ENCODE measurements around the gene ZNF3.
A peak's percentile ranks its signal among the peaks of the same experiment; 100 is the strongest.

Gene ZNF3

GRCh38 chr7:100115026-100115425, 33.5 kb upstream of the ZNF3 start:
- no peak overlapping the region for H2BK120ac ChIP-seq (ENCODE audit: low read depth, low read length)
- H3K4me1 ChIP-seq (ENCODE audit: control insufficient read depth, insufficient read depth, low read depth, low read length), result peaks cover 4% of the 10 kb centered on the region
- peaks cover 22% of the 10 kb centered on the region for H3K79me1 ChIP-seq (replicated peaks; ENCODE audit: low read length, poor library complexity, severe bottlenecking)
- H3K36me3 ChIP-seq (ENCODE audit: control insufficient read depth in 1 of 2, insufficient read depth in 2 of 2, low read depth in 1 of 2, low read length in 2 of 2), result peaks cover 39 to 40% of the 10 kb centered on the region in 2 experiments
- H3K9me3 ChIP-seq (ENCODE audit: control insufficient read depth, low read length), result no peaks in the 10 kb centered on the region
- H3K27ac ChIP-seq (ENCODE audit: low read length, poor library complexity, severe bottlenecking), result no peak overlapping the region
- no peak overlapping the region for H2BK5ac ChIP-seq (ENCODE audit: low read depth, low read length, poor library complexity, severe bottlenecking)
- no peak overlapping the region for H3K23ac ChIP-seq (ENCODE audit: low read length in 2 of 2)
- no peak overlapping the region for H3K4me2 ChIP-seq (ENCODE audit: low read length, poor library complexity, severe bottlenecking)
- no peak overlapping the region for H2BK15ac ChIP-seq (ENCODE audit: low read depth, poor library complexity, severe bottlenecking)
- no peak for DNase-seq
- no peak overlapping the region for H3K9ac ChIP-seq (ENCODE audit: low read length)
- H2AFZ ChIP-seq (ENCODE audit: low read depth, low read length), result no peak overlapping the region
- H2AK5ac ChIP-seq (ENCODE audit: low read length, severe bottlenecking), result no peak overlapping the region
- H4K8ac ChIP-seq (ENCODE audit: low read length), result no peak overlapping the region
- H3K27me3 ChIP-seq (ENCODE audit: control insufficient read depth in 1 of 2, insufficient read depth in 1 of 2, low read length in 2 of 2), result no peaks in the 10 kb centered on the region
- H3K14ac ChIP-seq (ENCODE audit: low read length in 2 of 2), result no peak overlapping the region
- H4K91ac ChIP-seq (ENCODE audit: low read length), result no peak overlapping the region
- no peak overlapping the region for H3K4me3 ChIP-seq (ENCODE audit: insufficient read depth in 1 of 2, low read depth in 1 of 2, low read length in 2 of 2)
- H2BK12ac ChIP-seq (ENCODE audit: low read length in 2 of 2), result no peak overlapping the region
- no peak overlapping the region for H3K4ac ChIP-seq (ENCODE audit: low read depth in 1 of 2, low read length in 2 of 2)
- WGBS, result 98% methylated on average over 7 of the region's 7 CpGs
- H3K18ac ChIP-seq (ENCODE audit: low read depth in 1 of 2, low read length in 2 of 2), result no peak overlapping the region

- no peak overlapping the region for H4K91ac ChIP-seq (ENCODE audit: low read length)
- H3K4me2 ChIP-seq (ENCODE audit: low read length, poor library complexity, severe bottlenecking), result no peak overlapping the region
- no peak overlapping the region for H2AK5ac ChIP-seq (ENCODE audit: low read length, severe bottlenecking)
- DNase-seq, result no peak
- no peak overlapping the region for H2BK5ac ChIP-seq (ENCODE audit: low read depth, low read length, poor library complexity, severe bottlenecking)
- no peak overlapping the region for H3K4ac ChIP-seq (ENCODE audit: low read depth in 1 of 2, low read length in 2 of 2)
- no peak overlapping the region for H2BK120ac ChIP-seq (ENCODE audit: low read depth, low read length)
- no peak overlapping the region for H3K18ac ChIP-seq (ENCODE audit: low read depth in 1 of 2, low read length in 2 of 2)
- H2AFZ ChIP-seq (ENCODE audit: low read depth, low read length), result no peak overlapping the region
- no peaks in the 10 kb centered on the region for H3K4me1 ChIP-seq (ENCODE audit: control insufficient read depth, insufficient read depth, low read depth, low read length)
- no peak overlapping the region for H2BK15ac ChIP-seq (ENCODE audit: low read depth, poor library complexity, severe bottlenecking)
- H2BK12ac ChIP-seq (ENCODE audit: low read length in 2 of 2), result no peak overlapping the region
- no peak overlapping the region for H3K14ac ChIP-seq (ENCODE audit: low read length in 2 of 2)
- WGBS, result 94% methylated on average over 10 of the region's 13 CpGs
- H3K36me3 ChIP-seq (ENCODE audit: control insufficient read depth in 1 of 2, insufficient read depth in 2 of 2, low read depth in 1 of 2, low read length in 2 of 2), result peaks cover 66 to 68% of the 10 kb centered on the region in 2 experiments
- no peak overlapping the region for H3K9ac ChIP-seq (ENCODE audit: low read length)
- no peaks in the 10 kb centered on the region for H3K9me3 ChIP-seq (ENCODE audit: control insufficient read depth, low read length)
- H3K23ac ChIP-seq (ENCODE audit: low read length in 2 of 2), result no peak overlapping the region
- no peaks in the 10 kb centered on the region for H3K27me3 ChIP-seq (ENCODE audit: control insufficient read depth in 1 of 2, insufficient read depth in 1 of 2, low read length in 2 of 2)
- peaks cover 23% of the 10 kb centered on the region for H3K79me1 ChIP-seq (replicated peaks; ENCODE audit: low read length, poor library complexity, severe bottlenecking)
- no peak overlapping the region for H4K8ac ChIP-seq (ENCODE audit: low read length)
- no peak overlapping the region for H3K4me3 ChIP-seq (ENCODE audit: insufficient read depth in 1 of 2, low read depth in 1 of 2, low read length in 2 of 2)
- H3K27ac ChIP-seq (ENCODE audit: low read length, poor library complexity, severe bottlenecking), result no peak overlapping the region
Observed at GRCh38 chr7:100111914-100112313, 30.4 kb upstream of the ZNF3 start.

DNA sequence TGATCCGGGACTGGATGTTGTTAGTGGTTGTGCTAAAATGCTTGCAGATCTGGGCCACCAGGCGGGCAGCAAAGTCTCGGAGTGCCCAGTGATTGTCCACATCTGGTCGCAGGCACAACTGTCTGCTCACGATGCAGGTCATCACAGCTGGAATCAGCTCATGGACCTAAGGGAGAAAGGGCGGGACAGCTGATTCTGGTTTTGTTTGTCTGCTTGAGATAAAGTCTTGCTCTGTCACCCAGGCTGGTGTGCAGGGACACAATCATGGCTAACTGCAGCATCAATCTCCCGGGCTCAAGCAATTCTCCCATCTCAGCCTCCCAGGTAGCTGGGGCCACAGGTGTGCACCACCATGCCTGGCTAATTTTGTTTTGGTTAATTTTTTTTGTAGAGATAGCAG, 29.6 kb upstream of the ZNF3 start:
- Histone ChIP-seq H3K14ac (ENCODE audit: low read length in 2 of 2) (no peak overlapping the region), H3K9me3 (ENCODE audit: control insufficient read depth, low read length) (no peaks in the 10 kb centered on the region), H3K18ac (ENCODE audit: low read depth in 1 of 2, low read length in 2 of 2) (no peak overlapping the region), H2BK5ac (ENCODE audit: low read depth, low read length, poor library complexity, severe bottlenecking) (no peak overlapping the region), H3K4me2 (ENCODE audit: low read length, poor library complexity, severe bottlenecking) (no peak overlapping the region), H3K9ac (ENCODE audit: low read length) (no peak overlapping the region), H3K79me1 (replicated peaks; ENCODE audit: low read length, poor library complexity, severe bottlenecking) (peaks cover 22% of the 10 kb centered on the region), H3K36me3 (ENCODE audit: control insufficient read depth in 1 of 2, insufficient read depth in 2 of 2, low read depth in 1 of 2, low read length in 2 of 2) (peaks cover 73 to 76% of the 10 kb centered on the region in 2 experiments), H2AFZ (ENCODE audit: low read depth, low read length) (no peak overlapping the region), H3K27me3 (ENCODE audit: control insufficient read depth in 1 of 2, insufficient read depth in 1 of 2, low read length in 2 of 2) (no peaks in the 10 kb centered on the region), H3K4me3 (ENCODE audit: insufficient read depth in 1 of 2, low read depth in 1 of 2, low read length in 2 of 2) (no peak overlapping the region), H4K8ac (ENCODE audit: low read length) (no peak overlapping the region), H2BK120ac (ENCODE audit: low read depth, low read length) (no peak overlapping the region), H2BK15ac (ENCODE audit: low read depth, poor library complexity, severe bottlenecking) (no peak overlapping the region), H3K23ac (ENCODE audit: low read length in 2 of 2) (peak overlapping the region in 1 of 2 experiments; percentile 28), H3K4me1 (ENCODE audit: control insufficient read depth, insufficient read depth, low read depth, low read length) (no peaks in the 10 kb centered on the region), H4K91ac (ENCODE audit: low read length) (no peak overlapping the region), H2AK5ac (ENCODE audit: low read length, severe bottlenecking) (no peak overlapping the region), H3K27ac (ENCODE audit: low read length, poor library complexity, severe bottlenecking) (no peak overlapping the region), H3K4ac (ENCODE audit: low read depth in 1 of 2, low read length in 2 of 2) (no peak overlapping the region), H2BK12ac (ENCODE audit: low read length in 2 of 2) (no peak overlapping the region)
- no peak for DNase-seq
- 96% methylated on average over 7 of the region's 7 CpGs for WGBS

- H3K36me3 ChIP-seq (ENCODE audit: control insufficient read depth in 1 of 2, insufficient read depth in 2 of 2, low read depth in 1 of 2, low read length in 2 of 2), result peaks cover 88 to 89% of the 10 kb centered on the region in 2 experiments
- H3K9ac ChIP-seq (ENCODE audit: low read length), result no peak overlapping the region
- no peak overlapping the region for H3K4me3 ChIP-seq (ENCODE audit: insufficient read depth in 1 of 2, low read depth in 1 of 2, low read length in 2 of 2)
- H4K91ac ChIP-seq (ENCODE audit: low read length), result no peak overlapping the region
- H3K9me3 ChIP-seq (ENCODE audit: control insufficient read depth, low read length), result no peaks in the 10 kb centered on the region
- no peak overlapping the region for H3K4ac ChIP-seq (ENCODE audit: low read depth in 1 of 2, low read length in 2 of 2)
- H3K4me2 ChIP-seq (ENCODE audit: low read length, poor library complexity, severe bottlenecking), result no peak overlapping the region
- H3K27me3 ChIP-seq (ENCODE audit: control insufficient read depth in 1 of 2, insufficient read depth in 1 of 2, low read length in 2 of 2), result no peaks in the 10 kb centered on the region
- H4K8ac ChIP-seq (ENCODE audit: low read length), result no peak overlapping the region
- H2AFZ ChIP-seq (ENCODE audit: low read depth, low read length), result no peak overlapping the region
- H2BK120ac ChIP-seq (ENCODE audit: low read depth, low read length), result no peak overlapping the region
- H2BK5ac ChIP-seq (ENCODE audit: low read depth, low read length, poor library complexity, severe bottlenecking), result no peak overlapping the region
- H3K18ac ChIP-seq (ENCODE audit: low read depth in 1 of 2, low read length in 2 of 2), result no peak overlapping the region
- no peak overlapping the region for H3K23ac ChIP-seq (ENCODE audit: low read length in 2 of 2)
- no peak overlapping the region for H2BK15ac ChIP-seq (ENCODE audit: low read depth, poor library complexity, severe bottlenecking)
- DNase-seq, result no peak
- H3K27ac ChIP-seq (ENCODE audit: low read length, poor library complexity, severe bottlenecking), result no peak overlapping the region
- peaks cover 17% of the 10 kb centered on the region for H3K79me1 ChIP-seq (replicated peaks; ENCODE audit: low read length, poor library complexity, severe bottlenecking)
- no peak overlapping the region for H2BK12ac ChIP-seq (ENCODE audit: low read length in 2 of 2)
- H3K4me1 ChIP-seq (ENCODE audit: control insufficient read depth, insufficient read depth, low read depth, low read length), result no peaks in the 10 kb centered on the region
- no peak overlapping the region for H3K14ac ChIP-seq (ENCODE audit: low read length in 2 of 2)
- WGBS, result 91% methylated on average over 12 of the region's 12 CpGs
- no peak overlapping the region for H2AK5ac ChIP-seq (ENCODE audit: low read length, severe bottlenecking)
Observed at GRCh38 chr7:100109521-100110163, 28.1 kb upstream of the ZNF3 start.
